HepG2 (cell line): ENCODE measurements around the gene COX4I2. TPM values are rescaled to one million over a fixed set of nuclear protein-coding genes. Genes with fewer than 3 reads are reported as not detected.

Experiments used
- FIP1L1 ChIP-seq: fragments of 200-400 bp; formaldehyde crosslinking; IDR thresholded peaks from 2 replicates; pipeline ENCODE4 v1.6.1; 2018; ENCODE audit warnings: low read depth, mild to moderate bottlenecking, low read length, moderate library complexity, borderline replicate concordance; ENCODE audit not compliant: insufficient read depth
- HES4 ChIP-seq: sonication (generic); formaldehyde crosslinking; IDR thresholded peaks from 2 replicates; pipeline ENCODE4 v1.9.0; 2021; ENCODE audit warnings: mild to moderate bottlenecking, missing genetic modification reagents, borderline replicate concordance
- KLF15 ChIP-seq: sonication (generic); formaldehyde crosslinking; IDR thresholded peaks from 2 replicates; pipeline ENCODE4 v1.8.1; 2023; ENCODE audit warnings: borderline replicate concordance, mild to moderate bottlenecking, inconsistent platforms, missing genetic modification reagents, mixed read lengths
- KMT2B ChIP-seq: IDR thresholded peaks from 2 replicates; pipeline ENCODE4 v1.6.1; 2016; ENCODE audit warnings: missing genetic modification reagents, missing compliant biosample characterization
- NR1H2 ChIP-seq: sonication (generic); formaldehyde crosslinking; IDR thresholded peaks from 2 replicates; pipeline ENCODE4 v1.8.1; 2022; ENCODE audit warnings: low read depth, missing genetic modification reagents, borderline replicate concordance
- POGZ ChIP-seq: sonication (generic); formaldehyde crosslinking; IDR thresholded peaks from 2 replicates; pipeline ENCODE4 v1.4.0; 2020; ENCODE audit warnings: mild to moderate bottlenecking, missing genetic modification reagents
- PPARG ChIP-seq: conservative IDR thresholded peaks from 2 replicates; pipeline ENCODE4 v1.6.1; 2016; ENCODE audit warnings: missing biosample characterization, missing genetic modification reagents
- PRMT3 ChIP-seq: sonication (generic); formaldehyde crosslinking; IDR thresholded peaks from 2 replicates; pipeline ENCODE4 v1.8.1; 2022; ENCODE audit warnings: low read depth, mild to moderate bottlenecking, moderate library complexity, missing genetic modification reagents, borderline replicate concordance
- RNF2 ChIP-seq: fragments of 450-650 bp; conservative IDR thresholded peaks from 2 replicates; pipeline ENCODE4 v1.6.1; 2016; ENCODE audit warnings: low read depth
- SALL1 ChIP-seq: sonication (generic); formaldehyde crosslinking; IDR thresholded peaks from 2 replicates; pipeline ENCODE4 v1.8.0; 2022; ENCODE audit warnings: mild to moderate bottlenecking, missing genetic modification reagents
- SIN3A ChIP-seq: IDR thresholded peaks from 2 replicates; pipeline ENCODE4 v1.6.1; 2011; ENCODE audit warnings: low read depth, mild to moderate bottlenecking, control low read depth, low read length, borderline replicate concordance
- U2AF2 ChIP-seq: fragments of 200-400 bp; formaldehyde crosslinking; IDR thresholded peaks from 2 replicates; pipeline ENCODE4 v1.6.1; 2017; ENCODE audit warnings: low read depth, mild to moderate bottlenecking, low read length
- ZNF230 ChIP-seq: sonication (generic); formaldehyde crosslinking; IDR thresholded peaks from 2 replicates; pipeline ENCODE4 v1.4.0; 2020; ENCODE audit warnings: mild to moderate bottlenecking, missing genetic modification reagents
- ZNF780A ChIP-seq: sonication (generic); formaldehyde crosslinking; IDR thresholded peaks from 2 replicates; pipeline ENCODE4 v1.8.0; 2022; ENCODE audit warnings: mild to moderate bottlenecking, missing genetic modification reagents, moderate library complexity
- polyA plus RNA-seq, 8 experiments: library from polyadenylated mRNA; depleted of rRNA in 3 of 8; stranded (reverse) in 7 of 8; unstranded in 1 of 8; fragments of >200 nt; fragmentation: Illumina TruSeq in 4 of 8; extraction: Trizol in 4 of 8; gene quantifications; 2 replicates each; pipeline versions ENCODE4 v1.2.1 to v1.2.3, GENCODE V29; 2011 to 2016; ENCODE audit warnings: low read depth in 4 of 8, missing spikeins in 1 of 8, mixed read lengths in 1 of 8; ENCODE audit not compliant: insufficient read depth in 1 of 8
- total RNA-seq, 5 experiments: library from RNA; depleted of rRNA; stranded (reverse); fragments of >200 nt; fragmentation: Illumina TruSeq; extraction: Trizol; gene quantifications; 2 replicates each; pipeline ENCODE4 v1.2.3, GENCODE V29; 2016; ENCODE audit warnings: low read depth in 1 of 5
- TF ChIP-seq, protein P1 (sequence below): sonication (generic); formaldehyde crosslinking; IDR thresholded peaks from 2 replicates; pipeline ENCODE4 v1.8.1; 2023; ENCODE audit warnings: mild to moderate bottlenecking, inconsistent platforms, moderate library complexity, missing genetic modification reagents, borderline replicate concordance
- TF ChIP-seq, protein P2 (sequence below), 2 experiments: fragments of 450-650 bp in 1 of 2; sonication (generic) in 1 of 2; formaldehyde crosslinking; IDR thresholded peaks; 2 replicates each; pipeline versions ENCODE4 v1.5.0 to v1.8.0; 2020 to 2022; ENCODE audit warnings: mild to moderate bottlenecking in 1 of 2, missing genetic modification reagents in 1 of 2
- TF ChIP-seq, protein P3 (sequence below): sonication (generic); formaldehyde crosslinking; IDR thresholded peaks from 2 replicates; pipeline ENCODE4 v1.4.0; 2020; ENCODE audit warnings: mild to moderate bottlenecking, low read depth, missing genetic modification reagents
- TF ChIP-seq, protein P4 (sequence below): sonication (generic); formaldehyde crosslinking; IDR thresholded peaks from 2 replicates; pipeline ENCODE4 v1.4.0; 2020; ENCODE audit warnings: missing genetic modification reagents, borderline replicate concordance
- TF ChIP-seq, protein P5 (sequence below): sonication (generic); formaldehyde crosslinking; IDR thresholded peaks from 2 replicates; pipeline ENCODE4 v1.5.0; 2020; ENCODE audit warnings: mild to moderate bottlenecking, missing genetic modification reagents

Gene COX4I2
- total and polyA plus RNA-seq, 2 of the 13 experiments (the other 11 are each of a cell fraction or from before 2014, with no cell fraction given): 1.1 TPM; not detected in 1

DNA sequence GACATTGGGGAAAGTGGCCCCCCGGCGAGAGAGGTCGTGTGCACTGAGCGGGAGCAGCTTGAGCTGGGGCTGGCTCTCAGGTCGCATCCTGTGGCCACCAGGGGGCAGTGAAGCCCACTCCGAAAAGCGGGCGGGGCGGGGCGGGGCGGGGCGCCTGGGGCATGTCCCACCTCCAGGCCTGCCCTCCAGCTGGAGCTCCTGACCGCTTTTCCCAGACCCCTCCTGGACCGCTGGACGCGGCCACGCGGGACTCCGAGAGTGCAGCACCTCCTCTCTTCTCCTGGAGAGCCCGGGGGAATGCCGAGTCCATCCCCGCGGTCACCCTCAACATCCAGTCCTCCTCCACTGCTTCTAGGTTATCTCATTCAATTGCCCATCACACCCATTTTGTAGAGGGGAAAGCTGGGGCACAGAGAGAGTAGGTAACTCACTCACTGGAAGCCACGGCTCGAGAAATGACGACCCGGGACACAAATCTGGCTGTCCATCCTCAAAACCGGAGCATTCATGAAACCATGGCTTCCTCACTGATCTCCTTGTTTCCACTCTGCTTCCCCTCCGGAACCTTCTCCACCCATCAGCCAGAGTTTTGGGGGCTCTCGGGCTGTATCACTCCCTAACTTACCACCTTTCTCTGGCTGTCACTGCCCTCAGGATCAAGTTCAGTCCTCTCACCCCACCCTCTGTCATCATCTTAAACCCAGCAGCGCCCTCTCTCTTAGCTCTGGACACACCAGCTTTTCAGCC lies 24.1 kb downstream of the COX4I2 start (continued):
- TF ChIP-seq, protein P1, sequence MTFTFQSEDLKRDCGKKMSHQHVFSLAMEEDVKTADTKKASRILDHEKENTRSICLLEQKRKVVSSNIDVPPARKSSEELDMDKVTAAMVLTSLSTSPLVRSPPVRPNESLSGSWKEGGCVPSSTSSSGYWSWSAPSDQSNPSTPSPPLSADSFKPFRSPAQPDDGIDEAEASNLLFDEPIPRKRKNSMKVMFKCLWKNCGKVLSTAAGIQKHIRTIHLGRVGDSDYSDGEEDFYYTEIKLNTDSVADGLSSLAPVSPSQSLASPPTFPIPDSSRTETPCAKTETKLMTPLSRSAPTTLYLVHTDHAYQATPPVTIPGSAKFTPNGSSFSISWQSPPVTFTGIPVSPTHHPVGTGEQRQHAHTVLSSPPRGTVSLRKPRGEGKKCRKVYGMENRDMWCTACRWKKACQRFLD (CRISPR knock-in tag): peak; percentile 70; the same call in 1 of the 2 replicates
- TF ChIP-seq HES4 (CRISPR knock-in tag) (no peak; the same call in 1 of the 2 replicates), FIP1L1 (no peak), RNF2 (no peak), U2AF2 (no peak), KLF15 (CRISPR knock-in tag) (peak; percentile 72; the same call in 1 of the 2 replicates), SIN3A (peak; percentile 74; the same call in 1 of the 2 replicates), NR1H2 (CRISPR knock-in tag) (no peak), PRMT3 (CRISPR knock-in tag) (peak; percentile 78; the same call in 1 of the 2 replicates), POGZ (CRISPR knock-in tag) (peak; percentile 78; the same call in 1 of the 2 replicates), ZNF780A (CRISPR knock-in tag) (no peak), ZNF230 (peak; percentile 70; the same call in 1 of the 2 replicates), SALL1 (CRISPR knock-in tag) (peak; percentile 84), PPARG (CRISPR knock-in tag) (peak; percentile 51), KMT2B (CRISPR knock-in tag) (no peak; the same call in 1 of the 2 replicates)
- TF ChIP-seq, protein P2, sequence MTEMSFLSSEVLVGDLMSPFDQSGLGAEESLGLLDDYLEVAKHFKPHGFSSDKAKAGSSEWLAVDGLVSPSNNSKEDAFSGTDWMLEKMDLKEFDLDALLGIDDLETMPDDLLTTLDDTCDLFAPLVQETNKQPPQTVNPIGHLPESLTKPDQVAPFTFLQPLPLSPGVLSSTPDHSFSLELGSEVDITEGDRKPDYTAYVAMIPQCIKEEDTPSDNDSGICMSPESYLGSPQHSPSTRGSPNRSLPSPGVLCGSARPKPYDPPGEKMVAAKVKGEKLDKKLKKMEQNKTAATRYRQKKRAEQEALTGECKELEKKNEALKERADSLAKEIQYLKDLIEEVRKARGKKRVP (CRISPR knock-in tag; IDR thresholded peaks at IDR 0.05): peak; percentile 67 to 72
- TF ChIP-seq, protein P3, sequence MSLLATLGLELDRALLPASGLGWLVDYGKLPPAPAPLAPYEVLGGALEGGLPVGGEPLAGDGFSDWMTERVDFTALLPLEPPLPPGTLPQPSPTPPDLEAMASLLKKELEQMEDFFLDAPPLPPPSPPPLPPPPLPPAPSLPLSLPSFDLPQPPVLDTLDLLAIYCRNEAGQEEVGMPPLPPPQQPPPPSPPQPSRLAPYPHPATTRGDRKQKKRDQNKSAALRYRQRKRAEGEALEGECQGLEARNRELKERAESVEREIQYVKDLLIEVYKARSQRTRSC (CRISPR knock-in tag): no peak
- TF ChIP-seq, protein P4, sequence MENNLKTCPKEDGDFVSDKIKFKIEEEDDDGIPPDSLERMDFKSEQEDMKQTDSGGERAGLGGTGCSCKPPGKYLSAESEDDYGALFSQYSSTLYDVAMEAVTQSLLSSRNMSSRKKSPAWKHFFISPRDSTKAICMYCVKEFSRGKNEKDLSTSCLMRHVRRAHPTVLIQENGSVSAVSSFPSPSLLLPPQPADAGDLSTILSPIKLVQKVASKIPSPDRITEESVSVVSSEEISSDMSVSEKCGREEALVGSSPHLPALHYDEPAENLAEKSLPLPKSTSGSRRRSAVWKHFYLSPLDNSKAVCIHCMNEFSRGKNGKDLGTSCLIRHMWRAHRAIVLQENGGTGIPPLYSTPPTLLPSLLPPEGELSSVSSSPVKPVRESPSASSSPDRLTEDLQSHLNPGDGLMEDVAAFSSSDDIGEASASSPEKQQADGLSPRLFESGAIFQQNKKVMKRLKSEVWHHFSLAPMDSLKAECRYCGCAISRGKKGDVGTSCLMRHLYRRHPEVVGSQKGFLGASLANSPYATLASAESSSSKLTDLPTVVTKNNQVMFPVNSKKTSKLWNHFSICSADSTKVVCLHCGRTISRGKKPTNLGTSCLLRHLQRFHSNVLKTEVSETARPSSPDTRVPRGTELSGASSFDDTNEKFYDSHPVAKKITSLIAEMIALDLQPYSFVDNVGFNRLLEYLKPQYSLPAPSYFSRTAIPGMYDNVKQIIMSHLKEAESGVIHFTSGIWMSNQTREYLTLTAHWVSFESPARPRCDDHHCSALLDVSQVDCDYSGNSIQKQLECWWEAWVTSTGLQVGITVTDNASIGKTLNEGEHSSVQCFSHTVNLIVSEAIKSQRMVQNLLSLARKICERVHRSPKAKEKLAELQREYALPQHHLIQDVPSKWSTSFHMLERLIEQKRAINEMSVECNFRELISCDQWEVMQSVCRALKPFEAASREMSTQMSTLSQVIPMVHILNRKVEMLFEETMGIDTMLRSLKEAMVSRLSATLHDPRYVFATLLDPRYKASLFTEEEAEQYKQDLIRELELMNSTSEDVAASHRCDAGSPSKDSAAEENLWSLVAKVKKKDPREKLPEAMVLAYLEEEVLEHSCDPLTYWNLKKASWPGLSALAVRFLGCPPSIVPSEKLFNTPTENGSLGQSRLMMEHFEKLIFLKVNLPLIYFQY (CRISPR knock-in tag): no peak
- TF ChIP-seq, protein P5, sequence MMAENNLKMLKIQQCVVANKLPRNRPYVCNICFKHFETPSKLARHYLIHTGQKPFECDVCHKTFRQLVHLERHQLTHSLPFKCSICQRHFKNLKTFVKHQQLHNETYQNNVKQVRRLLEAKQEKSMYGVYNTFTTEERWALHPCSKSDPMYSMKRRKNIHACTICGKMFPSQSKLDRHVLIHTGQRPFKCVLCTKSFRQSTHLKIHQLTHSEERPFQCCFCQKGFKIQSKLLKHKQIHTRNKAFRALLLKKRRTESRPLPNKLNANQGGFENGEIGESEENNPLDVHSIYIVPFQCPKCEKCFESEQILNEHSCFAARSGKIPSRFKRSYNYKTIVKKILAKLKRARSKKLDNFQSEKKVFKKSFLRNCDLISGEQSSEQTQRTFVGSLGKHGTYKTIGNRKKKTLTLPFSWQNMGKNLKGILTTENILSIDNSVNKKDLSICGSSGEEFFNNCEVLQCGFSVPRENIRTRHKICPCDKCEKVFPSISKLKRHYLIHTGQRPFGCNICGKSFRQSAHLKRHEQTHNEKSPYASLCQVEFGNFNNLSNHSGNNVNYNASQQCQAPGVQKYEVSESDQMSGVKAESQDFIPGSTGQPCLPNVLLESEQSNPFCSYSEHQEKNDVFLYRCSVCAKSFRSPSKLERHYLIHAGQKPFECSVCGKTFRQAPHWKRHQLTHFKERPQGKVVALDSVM (CRISPR knock-in tag): peak; percentile 7; the same call in 1 of the 2 replicates
